Neuron (in vitro differentiated cells): ENCODE measurements around the gene ACVRL1.

Source experiments
- H2AFZ ChIP-seq: one replicate; pipeline ENCODE4 v1.6.1; 2013; ENCODE audit warnings: low read depth, mild to moderate bottlenecking, inconsistent platforms, low read length, moderate library complexity
- H3K27me3 ChIP-seq: one replicate; pipeline ENCODE4 v1.6.1; 2013; ENCODE audit warnings: low read length; ENCODE audit not compliant: insufficient read depth
- H3K36me3 ChIP-seq: one replicate; pipeline ENCODE4 v1.6.1; 2013; ENCODE audit warnings: low read length; ENCODE audit not compliant: insufficient read depth
- H3K4me1 ChIP-seq: one replicate; pipeline ENCODE4 v1.6.1; 2013; ENCODE audit warnings: low read length; ENCODE audit not compliant: insufficient read depth
- H3K4me3 ChIP-seq: 2 replicates; pipeline ENCODE4 v1.5.1; 2013; ENCODE audit warnings: mild to moderate bottlenecking, low read length, moderate library complexity
- H3K9me3 ChIP-seq: one replicate; pipeline ENCODE4 v1.6.1; 2013; ENCODE audit warnings: low read length

ACVRL1 gene

DNA sequence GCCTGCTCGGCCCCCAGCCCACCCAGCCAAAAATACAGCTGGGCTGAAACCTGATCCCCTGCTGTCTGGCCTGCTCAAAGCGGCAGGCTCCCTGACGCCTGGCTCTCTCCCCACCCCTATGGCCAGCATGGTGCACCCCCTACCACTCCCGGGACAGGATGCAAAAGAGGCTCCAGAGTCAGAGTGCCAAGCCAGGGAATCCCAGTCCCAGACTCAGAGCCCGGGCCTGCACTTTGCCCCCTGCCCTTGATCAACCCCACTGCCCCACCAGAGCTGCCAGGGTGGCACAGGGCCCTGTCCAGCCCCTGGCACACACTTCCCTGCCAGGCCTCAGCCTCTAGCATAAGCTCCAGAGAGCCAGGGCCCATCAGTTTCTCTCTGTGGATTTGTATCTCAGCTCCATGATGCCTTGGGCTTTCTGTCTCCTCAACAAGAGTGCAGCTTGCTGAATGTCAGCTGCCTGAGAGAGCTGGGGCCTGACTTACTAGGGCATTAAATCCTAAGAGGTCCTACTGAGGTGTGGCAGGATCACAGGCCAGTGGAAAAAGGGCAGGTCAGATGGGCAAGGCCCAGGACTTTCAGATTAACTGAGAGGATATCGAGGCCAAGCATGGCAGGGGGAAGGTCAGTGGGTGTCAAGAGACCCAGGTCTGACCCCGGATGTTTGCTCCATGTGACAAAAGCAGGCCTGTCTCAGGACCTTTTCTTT lies 13.9 kb downstream of the ACVRL1 start:
- no peak overlapping the region for H3K4me3 ChIP-seq
- peaks cover 31% of the 10 kb centered on the region for H3K27me3 ChIP-seq
- no peak overlapping the region for H2AFZ ChIP-seq
- H3K9me3 ChIP-seq, result peaks cover 2% of the 10 kb centered on the region
- H3K4me1 ChIP-seq, result no peaks in the 10 kb centered on the region
- H3K36me3 ChIP-seq, result no peaks in the 10 kb centered on the region

DNA sequence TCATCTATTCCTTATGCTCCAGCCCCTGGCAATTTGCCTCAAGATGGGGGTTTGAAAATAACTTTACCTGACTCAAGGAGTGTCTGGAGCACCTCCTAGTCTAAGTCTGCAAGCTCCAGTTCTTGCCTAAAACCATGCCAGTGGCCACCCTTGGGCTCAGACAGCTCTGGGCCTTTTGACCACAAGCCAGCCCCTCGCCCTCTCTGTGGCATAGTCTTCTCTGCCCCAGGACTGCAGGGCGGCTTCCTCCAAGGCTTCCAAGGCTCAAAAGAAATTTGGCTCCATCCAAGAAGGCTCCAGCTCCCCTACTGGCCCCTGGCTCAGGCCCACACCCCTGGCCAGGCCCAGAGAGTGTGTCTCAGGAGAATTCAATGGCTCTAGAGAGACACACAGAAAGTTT lies 14.8 kb downstream of the ACVRL1 start:
- Histone ChIP-seq H2AFZ (no peak overlapping the region), H3K27me3 (peaks cover 31% of the 10 kb centered on the region), H3K9me3 (peaks cover 2% of the 10 kb centered on the region), H3K36me3 (no peaks in the 10 kb centered on the region), H3K4me3 (no peak overlapping the region), H3K4me1 (no peaks in the 10 kb centered on the region)

DNA sequence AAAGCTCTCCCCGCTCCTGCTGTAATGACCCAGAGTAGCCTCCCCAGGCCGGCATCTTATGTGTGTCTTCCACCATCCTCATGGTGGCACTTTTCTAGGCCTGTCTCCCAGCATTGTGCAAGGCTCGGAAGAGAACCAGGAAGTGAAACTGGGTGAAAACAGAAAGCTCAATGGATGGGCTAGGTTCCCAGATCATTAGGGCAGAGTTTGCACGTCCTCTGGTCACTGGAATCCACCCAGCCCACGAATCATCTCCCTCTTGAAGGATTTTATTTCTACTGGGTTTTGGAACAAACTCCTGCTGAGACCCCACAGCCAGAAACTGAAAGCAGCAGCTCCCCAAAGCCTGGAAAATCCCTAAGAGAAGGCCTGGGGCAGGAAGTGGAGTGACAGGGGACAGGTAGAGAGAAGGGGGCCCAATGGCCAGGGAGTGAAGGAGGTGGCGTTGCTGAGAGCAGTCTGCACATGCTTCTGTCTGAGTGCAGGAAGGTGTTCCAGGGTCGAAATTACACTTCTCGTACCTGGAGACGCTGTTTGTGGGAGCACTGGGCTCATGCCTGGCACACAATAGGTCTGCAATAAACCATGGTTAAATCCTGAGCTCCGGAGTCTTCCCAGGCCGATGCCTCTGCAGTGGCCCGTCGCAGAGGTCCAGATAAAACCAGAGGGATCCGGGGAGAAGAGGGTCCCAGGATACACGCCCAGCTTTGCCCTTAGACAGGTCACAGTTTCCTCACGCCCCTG lies 15.6 kb downstream of the ACVRL1 start:
- Histone ChIP-seq H3K4me1 (no peaks in the 10 kb centered on the region), H3K27me3 (peaks cover 27% of the 10 kb centered on the region), H3K36me3 (no peaks in the 10 kb centered on the region), H2AFZ (no peak overlapping the region), H3K4me3 (no peak overlapping the region), H3K9me3 (peaks cover 2% of the 10 kb centered on the region)

DNA sequence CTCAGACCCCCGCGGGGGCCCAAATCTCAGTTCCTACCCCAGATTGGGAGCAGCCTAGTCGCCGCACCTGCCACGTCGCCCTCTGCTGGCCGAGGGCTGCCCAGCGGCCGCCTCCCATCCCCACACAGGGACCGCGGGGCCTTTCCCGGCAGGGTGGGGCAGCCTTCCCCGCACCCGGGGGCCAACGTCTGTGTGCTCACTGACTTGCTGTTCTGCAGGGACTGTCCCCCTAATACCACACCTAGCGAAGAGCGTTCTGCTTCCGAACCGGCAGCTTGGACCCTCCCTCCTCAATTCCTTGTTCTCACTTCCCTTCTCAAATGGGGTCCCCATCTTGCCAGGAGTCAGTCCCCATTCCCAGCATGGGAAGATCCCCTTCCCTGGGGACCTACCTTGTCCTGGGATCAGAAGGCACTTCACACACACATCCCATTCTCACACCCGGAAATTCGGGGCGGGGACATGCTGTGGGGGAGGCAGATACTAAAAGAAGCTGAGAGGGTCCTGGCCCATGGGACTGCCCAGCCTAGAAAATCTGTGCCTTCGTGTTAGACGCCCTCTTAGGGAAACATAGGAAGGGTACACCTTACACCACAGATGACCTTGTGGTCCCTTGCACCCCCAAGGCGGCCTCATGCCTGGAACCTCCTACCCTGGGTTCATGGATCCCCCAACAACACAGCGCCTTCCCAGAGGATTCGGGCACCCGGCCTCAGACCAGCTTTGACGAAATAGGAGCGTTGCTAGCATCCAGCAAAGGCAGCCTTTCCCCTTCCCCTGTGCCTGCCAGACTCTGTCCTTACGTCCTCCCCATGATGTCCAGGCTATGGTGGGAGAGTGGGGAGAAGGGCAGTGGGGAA lies 16.4 kb downstream of the ACVRL1 start:
- Histone ChIP-seq H3K27me3 (peaks cover 27% of the 10 kb centered on the region), H3K36me3 (no peaks in the 10 kb centered on the region), H2AFZ (no peak overlapping the region), H3K4me3 (no peak overlapping the region), H3K9me3 (peaks cover 2% of the 10 kb centered on the region), H3K4me1 (no peaks in the 10 kb centered on the region)

DNA sequence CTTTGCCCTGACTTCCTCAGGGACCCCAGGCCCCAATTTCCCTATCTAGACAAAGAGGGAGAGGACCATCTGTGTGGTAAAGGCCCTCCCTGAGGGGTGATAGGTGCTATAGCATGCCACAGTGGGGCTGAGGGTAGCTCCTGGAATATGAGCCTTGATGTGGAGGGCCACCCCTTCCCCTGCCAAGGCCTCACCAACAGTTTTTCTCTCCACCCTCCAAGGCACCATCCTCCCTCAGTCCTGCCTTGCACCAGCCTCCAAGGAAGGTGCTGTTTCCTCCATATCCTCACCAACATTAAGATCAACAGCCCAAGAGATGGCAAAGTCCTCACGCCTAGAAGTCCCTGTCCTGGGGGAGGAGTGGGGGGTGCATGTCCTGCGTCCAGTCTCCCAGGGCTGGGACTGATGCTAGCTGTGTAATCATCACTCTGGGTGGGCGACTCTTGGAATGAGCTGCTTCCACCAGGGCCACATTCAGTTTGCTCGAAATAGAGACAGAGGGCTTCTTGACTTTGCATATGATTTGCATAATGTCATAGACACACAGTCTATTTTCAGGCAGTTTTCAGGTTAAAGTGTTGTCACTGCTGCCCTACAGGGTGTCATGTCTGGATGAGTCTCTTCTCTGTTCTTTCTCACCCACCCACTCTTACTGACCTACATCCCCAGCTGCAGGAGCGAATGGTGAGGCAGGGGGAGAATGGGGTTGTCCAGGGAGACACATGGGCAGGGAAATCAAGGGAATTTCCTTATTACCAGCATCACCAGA lies 17.4 kb downstream of the ACVRL1 start:
- Histone ChIP-seq H3K4me3 (no peak overlapping the region), H3K36me3 (no peaks in the 10 kb centered on the region), H2AFZ (no peak overlapping the region), H3K27me3 (peaks cover 27% of the 10 kb centered on the region), H3K9me3 (peaks cover 2% of the 10 kb centered on the region), H3K4me1 (no peaks in the 10 kb centered on the region)

DNA sequence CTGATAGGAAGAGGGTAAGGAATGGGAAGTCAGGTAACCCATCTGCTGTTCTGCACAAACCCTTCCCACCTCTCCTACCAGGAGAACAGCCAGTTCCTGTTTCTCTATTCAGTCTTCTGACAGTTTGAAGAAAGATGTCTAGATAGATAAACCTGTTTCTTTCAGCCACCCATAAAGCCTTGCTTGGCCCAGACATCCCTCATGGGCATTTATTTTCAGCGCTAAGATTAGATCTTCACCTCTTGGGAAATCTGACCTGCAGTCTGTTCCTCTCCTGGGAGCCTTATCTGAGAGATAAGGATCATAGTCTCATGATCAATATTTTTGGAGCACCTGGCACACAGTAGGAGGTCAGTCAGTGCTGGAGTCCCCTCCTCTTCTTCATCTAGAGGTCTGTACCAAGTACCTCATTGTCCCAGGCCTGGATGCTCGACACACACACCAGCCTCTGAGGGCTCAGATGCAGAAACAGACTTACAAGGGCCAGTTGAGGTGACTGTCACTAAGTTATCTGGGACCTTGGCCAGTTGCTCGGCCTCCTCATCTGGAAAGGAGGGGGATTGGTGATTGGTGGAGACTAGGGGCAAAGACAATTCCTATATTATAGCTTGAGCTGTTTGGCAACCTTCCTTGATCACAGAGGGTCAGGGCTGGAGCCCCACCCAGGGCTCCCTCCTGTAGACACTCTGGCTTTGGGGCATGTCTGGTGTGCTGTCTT lies 18.2 kb downstream of the ACVRL1 start:
- Histone ChIP-seq H2AFZ (no peak overlapping the region), H3K36me3 (no peaks in the 10 kb centered on the region), H3K27me3 (peaks cover 27% of the 10 kb centered on the region), H3K4me1 (no peaks in the 10 kb centered on the region), H3K9me3 (peaks cover 2% of the 10 kb centered on the region), H3K4me3 (no peak overlapping the region)

DNA sequence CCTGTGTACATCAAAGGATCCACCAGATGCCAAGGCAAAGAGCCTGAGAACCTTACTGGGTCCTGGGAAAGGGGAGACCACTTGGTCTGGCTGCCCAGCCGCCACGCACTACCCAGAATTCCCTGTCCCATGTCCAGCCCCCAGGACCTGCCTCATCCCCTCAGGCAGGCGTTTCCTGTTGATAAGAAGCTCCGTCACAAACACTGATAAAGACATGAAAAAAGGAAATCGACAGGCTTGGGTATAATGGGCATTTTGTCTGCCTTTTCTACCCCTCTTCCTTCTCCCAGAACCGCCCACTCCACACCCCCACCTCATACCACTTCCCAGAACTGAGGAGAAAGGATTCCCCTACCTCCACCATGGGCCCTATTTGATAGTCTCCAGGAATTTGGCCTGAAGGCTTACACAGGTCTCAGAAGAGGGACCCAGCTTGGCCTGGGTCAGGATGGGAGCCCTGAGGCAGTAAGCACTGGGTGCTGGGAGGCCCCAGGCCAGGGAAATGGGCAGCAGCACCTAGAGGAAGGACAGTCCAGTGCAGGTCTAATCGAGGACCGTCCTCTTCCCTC lies 18.8 kb downstream of the ACVRL1 start:
- H3K36me3 ChIP-seq, result no peaks in the 10 kb centered on the region
- peaks cover 27% of the 10 kb centered on the region for H3K27me3 ChIP-seq
- H3K4me1 ChIP-seq, result no peaks in the 10 kb centered on the region
- no peak overlapping the region for H3K4me3 ChIP-seq
- H2AFZ ChIP-seq, result no peak overlapping the region
- peaks cover 2% of the 10 kb centered on the region for H3K9me3 ChIP-seq

DNA sequence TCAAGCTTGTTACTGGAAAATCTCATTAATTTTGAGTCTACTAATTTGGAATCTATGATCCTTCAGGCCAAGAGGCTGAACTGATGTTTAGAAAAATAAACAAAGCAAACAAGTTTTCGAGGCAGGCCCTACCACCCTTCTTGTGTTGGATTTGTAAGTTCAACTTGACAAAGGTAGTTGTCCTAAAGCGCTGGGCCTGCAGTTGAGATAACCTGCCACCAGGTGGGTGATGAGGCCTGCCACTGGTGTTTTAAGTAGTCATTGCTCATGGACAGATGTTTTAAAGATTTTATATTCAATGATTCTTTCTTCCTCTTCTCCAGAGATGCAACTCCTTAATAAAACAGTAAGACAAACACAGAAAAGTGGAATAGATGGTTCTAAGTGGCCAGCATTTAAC lies 19.4 kb downstream of the ACVRL1 start:
- no peaks in the 10 kb centered on the region for H3K36me3 ChIP-seq

DNA sequence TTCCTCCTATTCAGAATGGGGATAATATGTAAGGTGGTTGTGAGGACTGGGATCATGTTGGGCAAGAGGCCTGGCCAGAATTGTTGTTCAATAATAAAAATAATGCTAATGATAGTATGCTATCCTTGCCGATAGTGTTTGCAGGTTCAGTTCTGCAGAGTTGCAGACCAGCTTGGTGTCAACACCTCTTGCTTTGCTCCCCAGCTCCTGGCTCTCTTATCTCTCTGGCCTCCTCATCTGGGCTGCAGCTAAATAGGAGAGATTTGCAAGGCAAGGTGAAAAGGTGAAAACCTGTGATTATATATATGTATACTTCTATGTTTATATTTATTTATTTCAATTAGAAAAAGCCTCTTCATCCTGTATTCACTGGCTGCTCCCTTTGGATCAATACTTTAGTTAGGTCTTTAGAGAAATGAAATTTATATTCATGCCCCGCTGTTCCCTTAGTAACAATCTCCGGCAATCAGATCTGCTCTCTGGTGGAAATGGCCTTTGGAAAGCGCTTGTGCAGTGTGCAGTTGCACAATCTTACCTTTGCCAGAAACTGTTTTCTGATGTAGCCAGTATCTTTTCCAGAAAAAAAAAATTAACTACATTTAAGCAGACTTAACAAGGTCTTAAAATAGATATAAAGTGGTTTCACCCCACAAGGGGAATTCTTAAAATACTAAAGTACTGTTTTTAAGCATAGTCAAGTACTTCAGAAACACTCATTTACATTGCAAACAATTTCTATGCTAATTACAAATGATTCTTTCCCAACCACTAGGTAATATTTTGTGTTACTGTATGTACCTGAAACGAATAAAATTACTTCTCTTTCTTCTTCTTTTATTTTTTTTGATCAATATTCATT lies 25.1 kb downstream of the ACVRL1 start:
- peaks cover under 1% of the 10 kb centered on the region for H3K4me1 ChIP-seq
- no peaks in the 10 kb centered on the region for H3K36me3 ChIP-seq
- peaks cover 8% of the 10 kb centered on the region for H3K27me3 ChIP-seq
- H2AFZ ChIP-seq, result no peak overlapping the region
- H3K9me3 ChIP-seq, result no peaks in the 10 kb centered on the region
- H3K4me3 ChIP-seq, result no peak overlapping the region

More for the DNA sequence above, 19.4 kb downstream of the ACVRL1 start:
- peaks cover 2% of the 10 kb centered on the region for H3K9me3 ChIP-seq
- H2AFZ ChIP-seq, result no peak overlapping the region
- H3K27me3 ChIP-seq, result peaks cover 27% of the 10 kb centered on the region
- H3K4me3 ChIP-seq, result no peak overlapping the region
- H3K4me1 ChIP-seq, result no peaks in the 10 kb centered on the region

DNA sequence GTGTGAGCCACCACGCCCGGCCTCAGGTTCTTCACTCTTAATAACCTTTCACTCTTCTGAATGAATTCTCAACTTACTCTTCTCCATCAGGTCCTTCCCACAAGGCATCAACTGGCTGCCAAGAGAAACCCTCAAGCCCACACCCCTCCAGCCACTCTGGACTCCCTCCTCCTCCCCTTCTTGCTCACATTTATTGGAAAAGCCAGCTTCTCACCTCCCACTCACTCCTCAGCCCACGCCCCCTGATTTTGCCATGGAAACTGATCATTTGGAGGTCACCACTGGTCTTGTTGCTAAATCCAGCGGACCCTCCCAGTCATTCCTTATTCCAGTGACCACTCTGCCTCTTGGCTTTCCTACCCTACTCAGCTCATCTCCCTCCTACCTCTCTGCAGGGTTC lies 26.8 kb downstream of the ACVRL1 start:
- H3K36me3 ChIP-seq, result no peaks in the 10 kb centered on the region
- no peaks in the 10 kb centered on the region for H3K9me3 ChIP-seq
- no peak overlapping the region for H3K4me3 ChIP-seq
- peaks cover 9% of the 10 kb centered on the region for H3K4me1 ChIP-seq
- H3K27me3 ChIP-seq, result peaks cover 8% of the 10 kb centered on the region
- H2AFZ ChIP-seq, result no peak overlapping the region

DNA sequence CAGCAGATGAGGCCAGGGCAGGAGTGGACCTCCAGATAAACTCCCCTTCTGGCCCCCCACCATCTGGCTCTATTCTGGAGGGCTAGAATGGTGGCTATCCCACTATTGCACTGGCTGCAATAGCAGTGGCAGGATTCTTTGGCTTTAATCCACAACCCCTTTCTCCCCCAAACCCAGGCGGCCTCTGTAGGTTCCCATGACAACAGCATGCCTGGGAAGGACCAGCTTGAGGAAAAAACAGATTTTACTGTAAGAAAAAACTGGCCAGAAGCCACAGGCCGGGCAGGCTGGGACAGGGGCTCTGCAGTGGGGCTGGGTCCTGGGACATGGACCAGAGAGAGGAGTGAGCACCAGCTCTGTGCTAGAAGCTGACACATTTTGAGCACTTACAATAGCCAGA lies 30.6 kb downstream of the ACVRL1 start:
- H2AFZ ChIP-seq, result no peak overlapping the region
- H3K4me3 ChIP-seq, result no peak overlapping the region
- no peaks in the 10 kb centered on the region for H3K9me3 ChIP-seq
- H3K27me3 ChIP-seq, result peaks cover 5% of the 10 kb centered on the region
- H3K4me1 ChIP-seq, result peaks cover 9% of the 10 kb centered on the region
- no peaks in the 10 kb centered on the region for H3K36me3 ChIP-seq
